Smooth muscle cell (in vitro differentiated cells): ENCODE measurements around the gene ATP11A. TPM values are rescaled to one million over a fixed set of nuclear protein-coding genes. Genes with fewer than 3 reads are reported as not detected.

Experiments used
- DNase-seq: peaks from one replicate; lab custom pipeline; 2025; ENCODE audit not compliant: unreplicated experiment; lab: John Stamatoyannopoulos, UW
- H2AFZ ChIP-seq: fragments of 200-600 bp; sonication (generic); 2 replicates; pipeline ENCODE4 v1.6.0; 2016; ENCODE audit warnings: antibody characterized with exemption, low read depth, mild to moderate bottlenecking
- H3F3A ChIP-seq: fragments of 200-600 bp; sonication (generic); 2 replicates; pipeline ENCODE4 v1.6.0; 2017; ENCODE audit warnings: antibody characterized with exemption, low read depth
- H3K27ac ChIP-seq: fragments of 200-600 bp; sonication (generic); 2 replicates; pipeline ENCODE4 v1.5.1; 2016; ENCODE audit warnings: low read depth, mild to moderate bottlenecking
- H3K27me3 ChIP-seq: fragments of 200-600 bp; sonication (generic); 2 replicates; pipeline ENCODE4 v1.6.1; 2016; ENCODE audit warnings: low read depth, mild to moderate bottlenecking
- H3K36me3 ChIP-seq: fragments of 200-600 bp; sonication (generic); 2 replicates; pipeline ENCODE4 v1.5.1; 2016; ENCODE audit warnings: low read depth
- H3K4me1 ChIP-seq: fragments of 200-600 bp; sonication (generic); 2 replicates; pipeline ENCODE4 v1.5.1; 2016; ENCODE audit warnings: low read depth
- H3K4me2 ChIP-seq: fragments of 200-600 bp; sonication (generic); 2 replicates; pipeline ENCODE4 v1.6.0; 2016; ENCODE audit warnings: mild to moderate bottlenecking
- H3K4me3 ChIP-seq: fragments of 200-600 bp; sonication (generic); 2 replicates; pipeline ENCODE4 v1.5.1; 2016; ENCODE audit warnings: mild to moderate bottlenecking
- H3K79me2 ChIP-seq: fragments of 200-600 bp; sonication (generic); 2 replicates; pipeline ENCODE4 v1.6.0; 2016; ENCODE audit warnings: low read depth, mild to moderate bottlenecking
- H3K9ac ChIP-seq: fragments of 200-600 bp; sonication (generic); 2 replicates; pipeline ENCODE4 v1.6.0; 2016; ENCODE audit warnings: low read depth
- H3K9me3 ChIP-seq: fragments of 200-600 bp; sonication (generic); replicated peaks from 2 replicates; pipeline ENCODE4 v1.5.1; 2016; ENCODE audit warnings: low read depth
- H4K20me1 ChIP-seq: fragments of 200-600 bp; sonication (generic); 2 replicates; pipeline ENCODE4 v1.6.0; 2016; ENCODE audit warnings: low read depth
- CTCF ChIP-seq: fragments of 200-600 bp; sonication (generic); IDR thresholded peaks from 2 replicates; pipeline ENCODE4 v1.5.1; 2017; ENCODE audit warnings: borderline replicate concordance, mild to moderate bottlenecking, antibody characterized with exemption; ENCODE audit not compliant: insufficient read depth, poor library complexity, severe bottlenecking
- WGBS: methylation state at CpG from one replicate; pipeline ENCODE4 v1.1.7; 2016; ENCODE audit warnings: low lambda C conversion rate; 5-methylcytosine and 5-hydroxymethylcytosine counted together
- polyA plus RNA-seq: library from polyadenylated mRNA; unstranded; fragments of >200 nt; fragmentation: Nextera tagmentation; extraction: Ambion mirVana; gene quantifications from 2 replicates; pipeline ENCODE4 v1.2.1, GENCODE V29; 2016
- total RNA-seq: library from RNA; depleted of rRNA; stranded (reverse); fragments of >200 nt; gene quantifications from 2 replicates; pipeline ENCODE4 v1.2.3, GENCODE V29; 2014

The ATP11A gene
- total and polyA plus RNA-seq, 2 experiments from 2014 or later, result 6.5 to 7.5 TPM

- Histone ChIP-seq H3K27me3 (no peaks in the 10 kb centered on the region), H4K20me1 (no peaks in the 10 kb centered on the region), H3K36me3 (no peaks in the 10 kb centered on the region), H3K9ac (no peak overlapping the region), H3K79me2 (peaks cover 4% of the 10 kb centered on the region), H3K4me3 (no peak overlapping the region), H3K4me1 (no peaks in the 10 kb centered on the region), H3K27ac (no peak overlapping the region), H3F3A (no peaks in the 10 kb centered on the region), H2AFZ (no peak overlapping the region), H3K9me3 (no peaks in the 10 kb centered on the region), H3K4me2 (no peak overlapping the region)
- no peak for TF ChIP-seq CTCF
- DNase-seq, result no peak
- 95% methylated on average over 18 of the region's 18 CpGs for WGBS
Observed at GRCh38 chr13:112790735-112791641, 101.2 kb downstream of the ATP11A start.

- Histone ChIP-seq H4K20me1 (no peaks in the 10 kb centered on the region), H3K9ac (no peak overlapping the region), H3K9me3 (no peaks in the 10 kb centered on the region), H3K36me3 (no peaks in the 10 kb centered on the region), H3K27ac (no peak overlapping the region), H3K79me2 (peaks cover 4% of the 10 kb centered on the region), H3K4me1 (no peaks in the 10 kb centered on the region), H2AFZ (no peak overlapping the region), H3K4me3 (no peak overlapping the region), H3K4me2 (no peak overlapping the region), H3F3A (no peaks in the 10 kb centered on the region), H3K27me3 (no peaks in the 10 kb centered on the region)
- TF ChIP-seq CTCF, result no peak
- no peak for DNase-seq
- 92% methylated on average over 20 of the region's 20 CpGs for WGBS
Observed at GRCh38 chr13:112791663-112792440, 102.0 kb downstream of the ATP11A start.

GRCh38 chr13:112792511-112792910 lies 102.7 kb downstream of the ATP11A start:
- no peaks in the 10 kb centered on the region for H4K20me1 ChIP-seq
- H3K27ac ChIP-seq, result no peak overlapping the region
- no peaks in the 10 kb centered on the region for H3K4me1 ChIP-seq
- no peaks in the 10 kb centered on the region for H3K27me3 ChIP-seq
- WGBS, result 88% methylated on average over 6 of the region's 6 CpGs
- no peak for TF ChIP-seq CTCF
- peaks cover 4% of the 10 kb centered on the region for H3K79me2 ChIP-seq
- H3K4me3 ChIP-seq, result no peak overlapping the region
- no peak overlapping the region for H3K9ac ChIP-seq
- H3K36me3 ChIP-seq, result no peaks in the 10 kb centered on the region
- no peak overlapping the region for H3K4me2 ChIP-seq
- no peaks in the 10 kb centered on the region for H3F3A ChIP-seq
- no peaks in the 10 kb centered on the region for H3K9me3 ChIP-seq
- DNase-seq, result no peak
- H2AFZ ChIP-seq, result no peak overlapping the region
